Thyroid gland (tissue), 4 donors: Measurements from ENCODE around the gene CLEC2B. TPM values are rescaled to one million over a fixed set of nuclear protein-coding genes. Genes with fewer than 3 reads are reported as not detected.

Source experiments
- DNase-seq, 2 donors: peaks; one replicate each; pipeline ENCODE4 v3.0.0-alpha.2; 2019
- H3K27ac ChIP-seq, 3 donors: fragments of 200-600 bp; sonication (generic); 1 replicate in 2 of 3; 2 replicates in 1 of 3; pipeline ENCODE4 v1.5.1; 2016 to 2019; ENCODE audit warnings: mild to moderate bottlenecking in 1 of 3, moderate library complexity in 1 of 3
- H3K27me3 ChIP-seq: fragments of 200-600 bp; sonication (generic); one replicate; pipeline ENCODE4 v1.5.1; 2019
- H3K36me3 ChIP-seq, 2 donors: fragments of 200-600 bp; sonication (generic); one replicate each; pipeline ENCODE4 v1.5.1; 2016 to 2019
- H3K4me1 ChIP-seq, 2 donors: fragments of 200-600 bp; sonication (generic); one replicate each; pipeline ENCODE4 v1.5.1; 2017 to 2019
- H3K4me3 ChIP-seq, 3 donors: fragments of 200-600 bp; sonication (generic); replicated peaks in 1 of 3; 1 replicate in 2 of 3; 2 replicates in 1 of 3; pipeline ENCODE4 v1.5.1; 2016; ENCODE audit warnings: mild to moderate bottlenecking in 1 of 3
- H3K9me3 ChIP-seq: fragments of 200-600 bp; sonication (generic); one replicate; pipeline ENCODE4 v1.5.1; 2017
- CTCF ChIP-seq, 6 experiments: fragments of 200-600 bp in 3 of 6; fragments of 450-650 bp in 3 of 6; sonication (generic) in 3 of 6; IDR thresholded peaks; one replicate each; pipeline ENCODE4 v1.5.1; 2016 to 2019; ENCODE audit warnings: antibody characterized with exemption in 6 of 6, mild to moderate bottlenecking in 2 of 6, inconsistent platforms in 1 of 6, moderate library complexity in 1 of 6
- POLR2A ChIP-seq, 2 donors: fragments of 450-650 bp; IDR thresholded peaks; one replicate each; pipeline ENCODE4 v1.6.1; 2017; ENCODE audit warnings: antibody characterized with exemption in 2 of 2, mild to moderate bottlenecking in 2 of 2, moderate library complexity in 1 of 2
- WGBS, 2 donors: methylation state at CpG; one replicate each; pipeline ENCODE4 v1.1.5; 2017; 5-methylcytosine and 5-hydroxymethylcytosine counted together
- intact Hi-C: fragments of 100-400 bp; cut with DNase I; formaldehyde crosslinking; loops from one replicate; pipeline ENCODE4 v1.15.1; 2023
- total RNA-seq, 4 donors: library from RNA; depleted of rRNA; stranded (reverse); fragments of >200 nt; gene quantifications; one replicate each; pipeline ENCODE4 v1.2.3, GENCODE V29; 2016

Gene CLEC2B
- total RNA-seq, 4 donors from 2014 or later = 7.3 to 25.2 (median 16.7) TPM

DNA sequence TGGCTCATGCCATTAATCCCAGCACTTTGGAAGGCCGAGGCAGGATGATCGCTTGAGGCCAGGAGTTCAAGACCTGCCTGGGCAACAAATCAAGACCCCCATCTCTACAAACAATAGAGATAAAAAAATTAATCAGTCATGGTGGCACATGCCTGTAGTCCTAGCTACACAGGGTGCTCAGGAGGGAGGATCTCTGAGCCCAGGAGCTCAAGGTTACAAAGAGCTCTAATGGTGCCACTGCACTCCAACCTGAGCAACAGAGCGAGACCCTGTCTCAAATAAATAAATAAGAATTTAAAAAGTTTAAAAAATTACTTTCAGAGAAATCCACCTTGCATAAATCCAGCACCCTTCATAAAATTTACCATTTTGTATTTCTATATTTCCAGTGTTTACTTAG lies 39.7 kb downstream of the CLEC2B start:
- Histone ChIP-seq H3K27ac (no peak overlapping the region), H3K4me3 (no peak overlapping the region), H3K36me3 (no peaks in the 10 kb centered on the region), H3K9me3 (no peaks in the 10 kb centered on the region), H3K4me1 (no peaks in the 10 kb centered on the region), H3K27me3 (no peaks in the 10 kb centered on the region)
- intact Hi-C loops = no loop called here
- 92 to 95% methylated on average over 3 of the region's 3 CpGs for WGBS, 2 donors
- TF ChIP-seq CTCF (IDR thresholded peaks at IDR 0.05) (no peak), POLR2A (IDR thresholded peaks at IDR 0.05) (no peak)
- no peak for DNase-seq

DNA sequence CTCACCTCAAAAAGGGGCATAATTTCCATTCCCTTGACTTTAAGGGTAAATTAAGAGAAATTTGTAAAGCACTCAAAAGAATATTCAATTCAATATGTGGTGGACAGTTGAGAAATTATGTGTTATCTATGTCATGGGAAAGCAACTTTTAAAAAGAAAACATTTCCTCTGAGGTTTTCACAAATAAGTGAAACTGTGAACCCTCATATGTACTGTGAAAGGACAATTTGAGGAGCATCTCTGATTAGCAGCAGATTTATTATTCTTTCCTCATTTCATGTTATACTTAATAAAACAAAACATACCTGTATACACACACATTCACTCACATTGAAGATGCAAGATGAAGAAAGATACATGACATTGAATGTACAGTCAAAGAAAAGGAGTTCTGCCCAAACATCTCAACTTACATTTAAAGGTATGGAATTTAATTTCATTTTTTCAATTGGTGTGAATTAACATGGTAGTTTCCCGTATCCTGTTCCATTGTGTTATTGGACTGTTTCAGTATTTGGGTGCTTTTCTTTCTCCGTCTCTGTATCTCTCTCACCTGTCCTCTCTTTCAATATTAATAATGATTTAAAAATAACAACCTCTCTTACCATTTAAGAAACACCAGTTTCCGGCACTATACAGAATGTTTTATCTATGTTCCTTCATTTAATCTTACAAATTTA lies 41.8 kb downstream of the CLEC2B start, which contains the start of gene KLRF1:
Gene KLRF1, plus strand, starts transcription at position 273 of the 680 bp plus-strand sequence. Its CDS starts 64 bp downstream, at position 337.
- no peaks in the 10 kb centered on the region for H3K4me1 ChIP-seq
- DNase-seq = no peak
- no peak within 1 kb of the TSS for H3K27ac ChIP-seq
- TF ChIP-seq POLR2A (IDR thresholded peaks at IDR 0.05) = no peak
- no peak for TF ChIP-seq CTCF (IDR thresholded peaks at IDR 0.05)
- H3K4me3 ChIP-seq = no peak within 1 kb of the TSS
- H3K36me3 ChIP-seq = no peaks in the 10 kb centered on the region
- no peaks in the 10 kb centered on the region for H3K9me3 ChIP-seq
- WGBS, 2 donors = 92 to 93% methylated on average over 3 of the region's 3 CpGs
- intact Hi-C loops = no loop called here
- no peaks in the 10 kb centered on the region for H3K27me3 ChIP-seq

- H3K27ac ChIP-seq = no peak overlapping the region
- WGBS, 2 donors = 85 to 91% methylated on average over 8 to 9 of the region's 9 CpGs
- TF ChIP-seq POLR2A (IDR thresholded peaks at IDR 0.05) (no peak), CTCF (IDR thresholded peaks at IDR 0.05) (no peak)
- no peaks in the 10 kb centered on the region for H3K9me3 ChIP-seq
- DNase-seq = no peak
- H3K27me3 ChIP-seq = no peaks in the 10 kb centered on the region
- intact Hi-C loops = no loop called here
- H3K36me3 ChIP-seq = no peaks in the 10 kb centered on the region
- no peaks in the 10 kb centered on the region for H3K4me1 ChIP-seq
- H3K4me3 ChIP-seq = no peak overlapping the region
Observed at GRCh38 chr12:9820281-9820930, 48.7 kb downstream of the CLEC2B start.

GRCh38 chr12:9813821-9814798 lies 55.0 kb downstream of the CLEC2B start:
- TF ChIP-seq POLR2A (IDR thresholded peaks at IDR 0.05) (no peak), CTCF (IDR thresholded peaks at IDR 0.05) (peak; percentile 42 to 82 (median 65))
- Histone ChIP-seq H3K4me3 (no peak overlapping the region), H3K36me3 (no peaks in the 10 kb centered on the region), H3K9me3 (no peaks in the 10 kb centered on the region), H3K27me3 (no peaks in the 10 kb centered on the region), H3K27ac (no peak overlapping the region), H3K4me1 (no peaks in the 10 kb centered on the region)
- intact Hi-C loops = no loop called here
- peak; percentile 62 to 75 for DNase-seq
- WGBS, 2 donors = 38 to 48% methylated on average over 26 to 29 of the region's 32 CpGs
